Mesenchymal stem cell (in vitro differentiated cells and primary cell): ENCODE data around the gene VTI1A.

Source experiments
- DNase-seq: peaks from one replicate; pipeline ENCODE4 v3.0.0-alpha.2; 2013
- H2AFZ ChIP-seq: one replicate; pipeline ENCODE4 v1.6.1; 2013; ENCODE audit warnings: low read depth, mild to moderate bottlenecking, control low read depth, inconsistent platforms, low read length, moderate library complexity
- H2AK5ac ChIP-seq: 2 replicates; pipeline ENCODE4 v1.6.1; 2013; ENCODE audit warnings: low read length, moderate library complexity, mild to moderate bottlenecking, inconsistent platforms; ENCODE audit not compliant: severe bottlenecking
- H2BK120ac ChIP-seq: one replicate; pipeline ENCODE4 v1.6.1; 2013; ENCODE audit warnings: low read depth, mild to moderate bottlenecking, inconsistent platforms, low read length, moderate library complexity
- H2BK12ac ChIP-seq, 2 experiments: one replicate each; pipeline ENCODE4 v1.6.1; 2013; ENCODE audit warnings: inconsistent platforms in 2 of 2, low read length in 2 of 2, mild to moderate bottlenecking in 2 of 2, moderate library complexity in 2 of 2, control low read depth in 1 of 2
- H2BK15ac ChIP-seq: one replicate; pipeline ENCODE4 v1.6.1; 2013; ENCODE audit warnings: mild to moderate bottlenecking, low read depth, inconsistent platforms; ENCODE audit not compliant: poor library complexity, severe bottlenecking
- H2BK5ac ChIP-seq: 2 replicates; pipeline ENCODE4 v1.6.1; 2013; ENCODE audit warnings: low read depth, mild to moderate bottlenecking, low read length, control low read depth, inconsistent platforms; ENCODE audit not compliant: poor library complexity, severe bottlenecking
- H3K14ac ChIP-seq, 2 experiments: one replicate each; pipeline ENCODE4 v1.6.1; 2013; ENCODE audit warnings: inconsistent platforms in 2 of 2, low read length in 2 of 2, control low read depth in 1 of 2, mild to moderate bottlenecking in 1 of 2, moderate library complexity in 1 of 2
- H3K18ac ChIP-seq, 2 experiments: one replicate each; pipeline ENCODE4 v1.6.1; 2013; ENCODE audit warnings: inconsistent platforms in 2 of 2, low read length in 2 of 2, control low read depth in 1 of 2, low read depth in 1 of 2, mild to moderate bottlenecking in 1 of 2
- H3K23ac ChIP-seq, 2 experiments: one replicate each; pipeline ENCODE4 v1.6.1; 2013; ENCODE audit warnings: inconsistent platforms in 2 of 2, low read length in 2 of 2, mild to moderate bottlenecking in 2 of 2, moderate library complexity in 2 of 2, control low read depth in 1 of 2
- H3K27ac ChIP-seq: 2 replicates; pipeline ENCODE4 v1.5.1; 2013; ENCODE audit warnings: mild to moderate bottlenecking, moderate library complexity, low read length, control low read depth, inconsistent platforms; ENCODE audit not compliant: poor library complexity, severe bottlenecking
- H3K27me3 ChIP-seq, 2 experiments: 2 replicates each; pipeline versions ENCODE4 v1.6.1 to v1.7.0; 2013; ENCODE audit warnings: low read length in 2 of 2, mild to moderate bottlenecking in 2 of 2, moderate library complexity in 2 of 2, control low read depth in 1 of 2, inconsistent platforms in 1 of 2; ENCODE audit not compliant: control insufficient read depth in 1 of 2, insufficient read depth in 1 of 2
- H3K36me3 ChIP-seq, 2 experiments: 2 replicates each; pipeline versions ENCODE4 v1.6.1 to v1.7.0; 2013; ENCODE audit warnings: low read length in 2 of 2, control low read depth in 1 of 2, inconsistent platforms in 1 of 2, low read depth in 1 of 2, mild to moderate bottlenecking in 1 of 2; ENCODE audit not compliant: insufficient read depth in 2 of 2, control insufficient read depth in 1 of 2
- H3K4ac ChIP-seq, 2 experiments: one replicate each; pipeline ENCODE4 v1.6.1; 2013; ENCODE audit warnings: inconsistent platforms in 2 of 2, low read length in 2 of 2, mild to moderate bottlenecking in 2 of 2, moderate library complexity in 2 of 2, control low read depth in 1 of 2, low read depth in 1 of 2
- H3K4me1 ChIP-seq: 2 replicates; pipeline ENCODE4 v1.6.1; 2013; ENCODE audit warnings: low read depth, low read length, control low read depth; ENCODE audit not compliant: control insufficient read depth, insufficient read depth
- H3K4me2 ChIP-seq: 2 replicates; pipeline ENCODE4 v1.6.1; 2013; ENCODE audit warnings: low read length, mild to moderate bottlenecking, inconsistent platforms; ENCODE audit not compliant: poor library complexity, severe bottlenecking
- H3K4me3 ChIP-seq, 2 experiments: 2 replicates each; pipeline versions ENCODE4 v1.5.1 to v1.7.0; 2013; ENCODE audit warnings: low read length in 2 of 2, mild to moderate bottlenecking in 2 of 2, control low read depth in 1 of 2, low read depth in 1 of 2; ENCODE audit not compliant: insufficient read depth in 1 of 2
- H3K79me1 ChIP-seq: replicated peaks from 2 replicates; pipeline ENCODE4 v1.6.1; 2013; ENCODE audit warnings: mild to moderate bottlenecking, control low read depth, low read length, inconsistent platforms; ENCODE audit not compliant: poor library complexity, severe bottlenecking
- H3K9ac ChIP-seq: 2 replicates; pipeline ENCODE4 v1.7.0; 2013; ENCODE audit warnings: mild to moderate bottlenecking, low read length, moderate library complexity
- H3K9me3 ChIP-seq: 2 replicates; pipeline ENCODE4 v1.7.0; 2013; ENCODE audit warnings: mild to moderate bottlenecking, low read length; ENCODE audit not compliant: control insufficient read depth
- H4K8ac ChIP-seq: one replicate; pipeline ENCODE4 v1.6.1; 2013; ENCODE audit warnings: inconsistent platforms, mild to moderate bottlenecking, low read length, moderate library complexity
- H4K91ac ChIP-seq: one replicate; pipeline ENCODE4 v1.6.1; 2013; ENCODE audit warnings: mild to moderate bottlenecking, low read length, inconsistent platforms
- WGBS: methylation state at CpG from one replicate; pipeline ENCODE4 v1.1.7; 2013; ENCODE audit warnings: mixed read lengths; 5-methylcytosine and 5-hydroxymethylcytosine counted together

VTI1A gene

DNA sequence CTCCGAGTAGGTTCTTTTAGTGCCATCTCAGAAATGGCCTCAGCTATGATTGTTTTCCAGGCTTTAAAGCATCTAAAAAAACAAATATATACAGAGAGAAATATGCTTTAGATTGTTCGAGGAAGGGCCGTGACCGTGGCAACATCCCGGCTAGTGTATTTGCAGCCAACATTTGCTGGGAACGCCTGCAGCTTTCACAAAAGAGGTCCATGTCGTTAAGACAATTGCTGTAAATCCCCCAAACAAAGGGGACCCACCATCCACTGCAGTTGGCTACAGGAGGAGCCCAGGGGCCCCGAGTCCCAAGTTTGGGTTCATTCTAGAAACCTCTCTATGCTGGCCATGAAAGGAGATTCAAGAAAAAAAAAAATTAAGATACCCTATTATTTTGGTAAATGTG is 350.2 kb downstream of the VTI1A start:
- Histone ChIP-seq H3K18ac (no peak overlapping the region), H2BK15ac (no peak overlapping the region), H3K23ac (no peak overlapping the region), H3K4me3 (no peak overlapping the region), H3K27ac (no peak overlapping the region), H2BK5ac (no peak overlapping the region), H4K91ac (no peak overlapping the region), H3K79me1 (no peaks in the 10 kb centered on the region), H3K4me2 (no peak overlapping the region), H3K4me1 (peaks cover 2% of the 10 kb centered on the region), H2BK120ac (no peak overlapping the region), H3K14ac (no peak overlapping the region), H3K36me3 (no peaks in the 10 kb centered on the region), H3K9me3 (no peaks in the 10 kb centered on the region), H3K9ac (no peak overlapping the region), H2AFZ (no peak overlapping the region), H3K27me3 (no peaks in the 10 kb centered on the region), H4K8ac (no peak overlapping the region), H2AK5ac (no peak overlapping the region), H3K4ac (no peak overlapping the region), H2BK12ac (no peak overlapping the region)
- 84% methylated on average over 7 of the region's 8 CpGs for WGBS
- no peak for DNase-seq

DNA sequence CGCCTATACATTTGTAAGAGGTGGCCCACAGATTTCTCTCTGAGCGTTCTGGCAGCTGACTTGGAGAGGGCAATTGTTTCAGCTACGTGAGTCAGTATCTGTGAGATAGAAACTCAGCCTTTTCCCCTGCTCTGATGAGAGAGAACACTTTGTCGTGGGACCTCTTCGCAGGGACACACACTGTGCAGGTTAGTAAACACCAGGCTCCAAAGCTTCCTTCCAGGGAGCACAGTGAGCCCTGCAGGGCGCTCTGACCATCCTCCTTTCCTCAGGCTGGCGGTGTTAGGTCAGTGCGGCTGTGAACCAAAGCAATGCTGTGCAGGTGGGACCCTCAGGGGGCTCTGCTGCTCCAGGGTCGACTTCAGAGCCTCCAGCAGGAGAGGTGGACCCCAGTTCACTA is 350.8 kb downstream of the VTI1A start:
- DNase-seq: no peak
- Histone ChIP-seq H3K4ac (no peak overlapping the region), H3K23ac (no peak overlapping the region), H2AK5ac (no peak overlapping the region), H2BK15ac (no peak overlapping the region), H4K8ac (no peak overlapping the region), H2BK5ac (no peak overlapping the region), H3K4me3 (no peak overlapping the region), H3K79me1 (no peaks in the 10 kb centered on the region), H4K91ac (no peak overlapping the region), H3K4me2 (no peak overlapping the region), H2AFZ (no peak overlapping the region), H3K27me3 (no peaks in the 10 kb centered on the region), H3K4me1 (peaks cover 2% of the 10 kb centered on the region), H2BK12ac (no peak overlapping the region), H2BK120ac (no peak overlapping the region), H3K9ac (no peak overlapping the region), H3K14ac (no peak overlapping the region), H3K18ac (no peak overlapping the region), H3K9me3 (no peaks in the 10 kb centered on the region), H3K27ac (no peak overlapping the region), H3K36me3 (no peaks in the 10 kb centered on the region)
- 80% methylated on average over 9 of the region's 9 CpGs for WGBS

- no peaks in the 10 kb centered on the region for H3K36me3 ChIP-seq
- H3K4ac ChIP-seq: no peak overlapping the region
- H3K27me3 ChIP-seq: no peaks in the 10 kb centered on the region
- peak overlapping the region in 1 of 2 experiments; percentile 46 for H3K23ac ChIP-seq
- no peak overlapping the region for H2BK120ac ChIP-seq
- H4K8ac ChIP-seq: no peak overlapping the region
- H3K4me2 ChIP-seq: no peak overlapping the region
- H2BK12ac ChIP-seq: no peak overlapping the region
- no peaks in the 10 kb centered on the region for H3K9me3 ChIP-seq
- no peak overlapping the region for H2BK15ac ChIP-seq
- no peaks in the 10 kb centered on the region for H3K79me1 ChIP-seq
- no peak for DNase-seq
- WGBS: 75% methylated on average over 4 of the region's 5 CpGs
- H3K9ac ChIP-seq: no peak overlapping the region
- no peak overlapping the region for H2AFZ ChIP-seq
- no peak overlapping the region for H3K18ac ChIP-seq
- no peak overlapping the region for H4K91ac ChIP-seq
- H2AK5ac ChIP-seq: no peak overlapping the region
- H3K14ac ChIP-seq: no peak overlapping the region
- no peak overlapping the region for H3K27ac ChIP-seq
- H2BK5ac ChIP-seq: no peak overlapping the region
- H3K4me3 ChIP-seq: no peak overlapping the region
- H3K4me1 ChIP-seq: peaks cover 4% of the 10 kb centered on the region
Observed at GRCh38 chr10:112799038-112799437, 352.0 kb downstream of the VTI1A start.

DNA sequence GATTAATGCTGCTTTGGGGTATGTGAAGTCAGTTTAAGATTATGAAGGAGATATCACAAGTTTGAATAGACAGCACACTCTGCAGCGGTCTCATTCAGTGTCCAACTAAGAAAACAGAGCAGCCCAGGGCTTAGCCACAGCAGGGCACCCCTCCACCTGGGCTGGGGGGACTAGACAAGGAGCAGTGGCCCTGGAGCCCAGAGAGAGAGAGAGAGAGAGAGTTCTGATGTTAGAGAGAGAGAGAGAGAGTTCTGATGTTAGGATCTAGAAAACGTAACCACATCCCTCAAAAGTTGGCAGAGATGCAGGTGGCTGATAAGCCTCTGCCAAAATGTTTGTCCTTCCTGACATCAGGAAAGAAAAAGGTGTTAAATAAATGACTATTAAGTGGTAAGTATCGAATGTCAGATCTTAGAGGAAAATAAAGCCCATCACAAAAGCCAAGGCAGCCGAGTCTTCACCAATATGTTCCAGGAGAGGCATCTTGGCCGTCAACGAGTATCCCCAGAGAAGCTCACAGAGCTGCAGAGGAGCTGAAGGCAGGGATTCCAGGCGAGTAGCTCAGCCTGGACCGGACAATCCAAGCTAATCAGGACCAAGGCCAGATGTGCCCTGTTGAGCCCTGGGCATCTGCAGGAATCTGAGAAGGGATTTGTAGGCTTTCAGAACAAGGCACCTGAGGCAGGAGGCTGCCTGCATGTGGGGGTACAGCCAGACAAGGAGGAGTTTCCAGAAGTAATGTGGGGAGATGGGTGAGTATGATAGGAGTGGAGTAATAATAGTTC is 352.9 kb downstream of the VTI1A start:
- 96% methylated on average over 8 of the region's 8 CpGs for WGBS
- Histone ChIP-seq H3K36me3 (no peaks in the 10 kb centered on the region), H3K4ac (no peak overlapping the region), H3K23ac (no peak overlapping the region), H4K91ac (no peak overlapping the region), H3K14ac (no peak overlapping the region), H2BK12ac (no peak overlapping the region), H2AFZ (no peak overlapping the region), H2BK120ac (no peak overlapping the region), H3K79me1 (no peaks in the 10 kb centered on the region), H2AK5ac (no peak overlapping the region), H3K9ac (no peak overlapping the region), H3K4me1 (peaks cover 5% of the 10 kb centered on the region), H3K18ac (no peak overlapping the region), H2BK15ac (no peak overlapping the region), H3K27ac (no peak overlapping the region), H2BK5ac (no peak overlapping the region), H4K8ac (no peak overlapping the region), H3K4me3 (no peak overlapping the region), H3K27me3 (no peaks in the 10 kb centered on the region), H3K9me3 (no peaks in the 10 kb centered on the region), H3K4me2 (no peak overlapping the region)
- no peak for DNase-seq
